ENCODE results near the gene PRKG2. TPM values are rescaled to one million over a fixed set of nuclear protein-coding genes. Genes with fewer than 3 reads are reported as not detected.
A peak's percentile ranks its signal among the peaks of the same experiment; 100 is the strongest.

The PRKG2 gene
- total RNA-seq, 1 experiment from 2014 or later: 0.59 TPM

- Histone ChIP-seq H3K27me3 (ENCODE audit: control insufficient read depth, insufficient read depth, low read length) (no peaks in the 10 kb centered on the region), H3K4me3 (ENCODE audit: low read depth in 2 of 2, low read length in 2 of 2) (no peak overlapping the region), H3K27ac (ENCODE audit: low read length) (no peak overlapping the region), H3K36me3 (ENCODE audit: control insufficient read depth, insufficient read depth, low read length) (no peaks in the 10 kb centered on the region; the same call in 1 of the 2 replicates), H3K4me1 (ENCODE audit: control insufficient read depth, insufficient read depth, low read length) (no peaks in the 10 kb centered on the region), H3K9me3 (ENCODE audit: control insufficient read depth, insufficient read depth, low read depth, low read length) (no peaks in the 10 kb centered on the region)
- POLR2A ChIA-PET: interaction anchor here (0.6 kb wide), 1 partner anchor 626 kb away, joined by 3 read pairs; no protein-coding TSS in a partner anchor
- intact Hi-C loops (cut with micrococcal nuclease; ENCODE audit: unreplicated experiment) (no loop called here), in situ Hi-C loops (cut with HindIII; ENCODE audit: low pct_unique_long_range_greater_than_20kb, low sequenced_read_pairs) (no loop called here)
- CTCF ChIA-PET: no interaction called here
- no TSS peak for BruUV-seq (replicated peaks)
- no peak for DNase-seq (ENCODE audit: low read depth, low spot score)
- TF ChIP-seq TCF7L2 (IDR thresholded peaks at IDR 0.05; ENCODE audit: low read depth, low read length) (no peak), POLR2AphosphoS5 (IDR thresholded peaks at IDR 0.05; ENCODE audit: low read depth, low read length) (no peak)
- no peak for ATAC-seq
Observed at GRCh38 chr4:81084634-81085033, 130.4 kb downstream of the PRKG2 start.

GRCh38 chr4:81084029-81084428 lies 131.0 kb downstream of the PRKG2 start:
- BruUV-seq (replicated peaks): no TSS peak
- Histone ChIP-seq H3K4me1 (ENCODE audit: control insufficient read depth, insufficient read depth, low read length) (no peaks in the 10 kb centered on the region), H3K27me3 (ENCODE audit: control insufficient read depth, insufficient read depth, low read length) (no peaks in the 10 kb centered on the region), H3K4me3 (ENCODE audit: low read depth in 2 of 2, low read length in 2 of 2) (no peak overlapping the region), H3K27ac (ENCODE audit: low read length) (no peak overlapping the region), H3K36me3 (ENCODE audit: control insufficient read depth, insufficient read depth, low read length) (no peaks in the 10 kb centered on the region; the same call in 1 of the 2 replicates), H3K9me3 (ENCODE audit: control insufficient read depth, insufficient read depth, low read depth, low read length) (no peaks in the 10 kb centered on the region)
- no peak for TF ChIP-seq SIN3A (IDR thresholded peaks at IDR 0.05; ENCODE audit: borderline replicate concordance, insufficient read depth, low read depth, low read length)
- peak; percentile 26; the same call in 1 of the 2 replicates for TF ChIP-seq CTCF (IDR thresholded peaks at IDR 0.05)
- intact Hi-C loops (cut with micrococcal nuclease; ENCODE audit: unreplicated experiment) (no loop called here), in situ Hi-C loops (cut with HindIII; ENCODE audit: low pct_unique_long_range_greater_than_20kb, low sequenced_read_pairs) (no loop called here)
- POLR2A ChIA-PET: no interaction called here
- no peak for ATAC-seq
- peak; percentile 17 for DNase-seq (ENCODE audit: low read depth, low spot score)
- CTCF ChIA-PET: no interaction called here

GRCh38 chr4:81081156-81081555 lies 133.9 kb downstream of the PRKG2 start:
- BruUV-seq (replicated peaks): no TSS peak
- in situ Hi-C loops (cut with HindIII; ENCODE audit: low pct_unique_long_range_greater_than_20kb, low sequenced_read_pairs): no loop called here
- CTCF ChIA-PET: interaction anchor here (0.6 kb wide), 1 partner anchor 313 kb away, joined by 3 read pairs; no protein-coding TSS in a partner anchor

More at GRCh38 chr4:81081156-81081555, 133.9 kb downstream of the PRKG2 start:
- TF ChIP-seq REST (IDR thresholded peaks at IDR 0.05; ENCODE audit: insufficient read depth in 1 of 2, low read depth in 2 of 2, low read length in 1 of 2) (no peak), TCF7L2 (IDR thresholded peaks at IDR 0.05; ENCODE audit: low read depth, low read length) (no peak)
- Histone ChIP-seq H3K27ac (ENCODE audit: low read length) (no peak overlapping the region), H3K9me3 (ENCODE audit: control insufficient read depth, insufficient read depth, low read depth, low read length) (no peaks in the 10 kb centered on the region), H3K36me3 (ENCODE audit: control insufficient read depth, insufficient read depth, low read length) (no peaks in the 10 kb centered on the region), H3K4me1 (ENCODE audit: control insufficient read depth, insufficient read depth, low read length) (no peaks in the 10 kb centered on the region), H3K4me3 (ENCODE audit: low read depth in 2 of 2, low read length in 2 of 2) (no peak overlapping the region), H3K27me3 (ENCODE audit: control insufficient read depth, insufficient read depth, low read length) (no peaks in the 10 kb centered on the region)
- no peak for ATAC-seq
- no peak for DNase-seq (ENCODE audit: low read depth, low spot score)
- intact Hi-C loops (cut with micrococcal nuclease; ENCODE audit: unreplicated experiment): no loop called here
- POLR2A ChIA-PET: no interaction called here
